Activated CD4-positive, alpha-beta memory T cell treated with anti-CD3 and anti-CD28 coated beads, Interleukin-2, amount 10 ng/mL, durations not matched to agents 7 days and 5 days (primary cell): ENCODE results near the gene TRIP10. TPM values are rescaled to one million over a fixed set of nuclear protein-coding genes. Genes with fewer than 3 reads are reported as not detected.
A peak's percentile ranks its signal among the peaks of the same experiment; 100 is the strongest.
"Not testable (repeated sequence)": the region's sequence is repeated elsewhere in the genome, so short reads cannot be mapped to it uniquely, and the experiment has no call there.

Source experiments
- CTCF ChIA-PET: fragments of 350-600 bp; sonication (Branson Sonifier 250); formaldehyde crosslinking; loops from one replicate; lab custom pipeline; 2021; ENCODE audit warnings: antibody characterized with exemption, inconsistent platforms; lab: Charles Lee
- POLR2A ChIA-PET: fragments of 350-600 bp; sonication (Branson Sonifier 250); formaldehyde crosslinking; loops from one replicate; lab custom pipeline; 2021; ENCODE audit warnings: antibody characterized with exemption; lab: Charles Lee
- DNase-seq: peaks from one replicate; pipeline ENCODE4 v3.0.0-alpha.2; 2020
- H3K27ac Mint-ChIP-seq: one replicate; pipeline ENCODE4 v1.8.0; 2021; ENCODE audit warnings: mild to moderate bottlenecking, mixed read lengths
- H3K27me3 Mint-ChIP-seq: one replicate; pipeline ENCODE4 v1.8.0; 2021; ENCODE audit warnings: mixed read lengths
- H3K36me3 Mint-ChIP-seq: one replicate; pipeline ENCODE4 v1.8.0; 2021; ENCODE audit warnings: low read depth, mixed read lengths
- H3K4me1 Mint-ChIP-seq: one replicate; pipeline ENCODE4 v1.8.0; 2021; ENCODE audit warnings: mixed read lengths
- H3K4me3 Mint-ChIP-seq: one replicate; pipeline ENCODE4 v1.8.0; 2021; ENCODE audit warnings: mild to moderate bottlenecking, mixed read lengths
- H3K9me3 Mint-ChIP-seq: one replicate; pipeline ENCODE4 v1.8.0; 2021; ENCODE audit warnings: mixed read lengths
- total RNA-seq, 2 experiments: library from RNA; stranded (reverse); gene quantifications; one replicate each; pipeline ENCODE4 v1.2.3, GENCODE V29; 2021

TRIP10 gene
- total RNA-seq, 2 experiments from 2014 or later, result 17.6 to 19.5 TPM

GRCh38 chr19:6754653-6755463 is 15.4 kb downstream of the TRIP10 start:
- no peak overlapping the region for H3K27ac Mint-ChIP-seq
- H3K4me3 Mint-ChIP-seq, result no peak overlapping the region
- ChIA-PET CTCF (interaction anchor here (2.2 kb wide), 1 partner anchor 109 kb away, joined by 8 read pairs; no protein-coding TSS in a partner anchor), POLR2A (no interaction called here)
- no peaks in the 10 kb centered on the region for H3K27me3 Mint-ChIP-seq
- H3K9me3 Mint-ChIP-seq, result no peaks in the 10 kb centered on the region
- peaks cover 20% of the 10 kb centered on the region for H3K4me1 Mint-ChIP-seq
- DNase-seq, result no peak
- H3K36me3 Mint-ChIP-seq, result peaks cover 47% of the 10 kb centered on the region

GRCh38 chr19:6760606-6761005 is 21.1 kb downstream of the TRIP10 start:
- H3K9me3 Mint-ChIP-seq, result no peaks in the 10 kb centered on the region
- no peak overlapping the region for H3K4me3 Mint-ChIP-seq
- H3K27ac Mint-ChIP-seq, result no peak overlapping the region
- DNase-seq, result no peak
- H3K4me1 Mint-ChIP-seq, result peaks cover 17% of the 10 kb centered on the region
- ChIA-PET CTCF (interaction anchor here (1.3 kb wide), 1 partner anchor 24 kb away, joined by 5 read pairs; the partner anchor contains the start of gene GPR108), POLR2A (interaction anchor here (1.3 kb wide), 1 partner anchor 22 kb away, joined by 3 read pairs; no protein-coding TSS in a partner anchor)
- no peaks in the 10 kb centered on the region for H3K27me3 Mint-ChIP-seq
- H3K36me3 Mint-ChIP-seq, result peaks cover 36% of the 10 kb centered on the region

GRCh38 chr19:6761053-6761676 is 21.7 kb downstream of the TRIP10 start:
- Mint-ChIP-seq H3K9me3 (no peaks in the 10 kb centered on the region), H3K27me3 (no peaks in the 10 kb centered on the region), H3K36me3 (peaks cover 36% of the 10 kb centered on the region), H3K4me3 (no peak overlapping the region), H3K4me1 (peaks cover 22% of the 10 kb centered on the region), H3K27ac (no peak overlapping the region)
- ChIA-PET CTCF (interaction anchor here (1.1 to 1.4 kb wide), 3 partner anchors 11 to 245 kb away, joined by 3 to 5 read pairs (median 4); partner anchors contain the start of genes GPR108 and VAV1), POLR2A (interaction anchor here (1.3 kb wide), 1 partner anchor 23 kb away, joined by 3 read pairs; no protein-coding TSS in a partner anchor)
- DNase-seq, result no peak

GRCh38 chr19:6762253-6762797 is 22.8 kb downstream of the TRIP10 start:
- H3K9me3 Mint-ChIP-seq, DNase-seq, H3K27ac Mint-ChIP-seq, H3K27me3 Mint-ChIP-seq, H3K4me3 Mint-ChIP-seq, POLR2A ChIA-PET: not testable (repeated sequence)
- CTCF ChIA-PET, result interaction anchor here (1.1 to 1.4 kb wide), 2 partner anchors 10 to 246 kb away, joined by 3 to 4 read pairs; partner anchors contain the start of gene VAV1
- H3K36me3 Mint-ChIP-seq, result peaks cover 38% of the 10 kb centered on the region
- peaks cover 30% of the 10 kb centered on the region for H3K4me1 Mint-ChIP-seq

GRCh38 chr19:6765738-6766356 is 26.4 kb downstream of the TRIP10 start:
- ChIA-PET CTCF (interaction anchor here (1.3 to 1.9 kb wide), 3 partner anchors 28 to 96 kb away, joined by 3 to 6 read pairs (median 3); partner anchors contain the start of gene GPR108), POLR2A (interaction anchor here (1.3 to 1.4 kb wide), 2 partner anchors 27 to 29 kb away, joined by 4 to 5 read pairs; partner anchors contain the start of gene GPR108)
- no peaks in the 10 kb centered on the region for H3K9me3 Mint-ChIP-seq
- H3K27me3 Mint-ChIP-seq, result no peaks in the 10 kb centered on the region
- peak overlapping the region; percentile 88 for H3K4me3 Mint-ChIP-seq
- no peak for DNase-seq
- H3K27ac Mint-ChIP-seq, result peak overlapping the region; percentile 89
- peaks cover 43% of the 10 kb centered on the region for H3K4me1 Mint-ChIP-seq
- peaks cover 15% of the 10 kb centered on the region for H3K36me3 Mint-ChIP-seq

GRCh38 chr19:6766357-6767080 is 27.0 kb downstream of the TRIP10 start:
- H3K36me3 Mint-ChIP-seq, result peaks cover 8% of the 10 kb centered on the region
- no peaks in the 10 kb centered on the region for H3K27me3 Mint-ChIP-seq
- H3K9me3 Mint-ChIP-seq, result no peaks in the 10 kb centered on the region
- H3K27ac Mint-ChIP-seq, result peak overlapping the region; percentile 89
- ChIA-PET POLR2A (interaction anchor here (0.9 to 3.6 kb wide), 6 partner anchors 9 to 112 kb away, joined by 3 to 35 read pairs (median 4); partner anchors contain the start of gene GPR108), CTCF (interaction anchor here (1.3 to 1.9 kb wide), 3 partner anchors 28 to 96 kb away, joined by 3 to 6 read pairs (median 3); partner anchors contain the start of gene GPR108)
- peaks cover 44% of the 10 kb centered on the region for H3K4me1 Mint-ChIP-seq
- peak overlapping the region; percentile 88 for H3K4me3 Mint-ChIP-seq
- peak; percentile 31 for DNase-seq

- Mint-ChIP-seq H3K27me3 (no peaks in the 10 kb centered on the region), H3K4me1 (peaks cover 49% of the 10 kb centered on the region), H3K4me3 (peak overlapping the region; percentile 88), H3K9me3 (no peaks in the 10 kb centered on the region), H3K36me3 (peaks cover 7% of the 10 kb centered on the region), H3K27ac (peak overlapping the region; percentile 89)
- POLR2A ChIA-PET, result interaction anchor here (0.9 to 3.6 kb wide), 6 partner anchors 8 to 112 kb away, joined by 3 to 35 read pairs (median 4); partner anchors contain the start of gene GPR108
- CTCF ChIA-PET, result interaction anchor here (1.3 to 1.9 kb wide), 3 partner anchors 29 to 95 kb away, joined by 3 to 6 read pairs (median 3); partner anchors contain the start of gene GPR108
- no peak for DNase-seq
Observed at GRCh38 chr19:6767081-6767356, 27.5 kb downstream of the TRIP10 start.

GRCh38 chr19:6767357-6768235 is 28.1 kb downstream of the TRIP10 start, which contains the start of gene SH2D3A:
SH2D3A (minus strand) TSS chr19:6767435; CDS start chr19:6763748, 3,687 bp downstream.
- ChIA-PET POLR2A (interaction anchor here (0.9 to 3.6 kb wide), 9 partner anchors 8 to 302 kb away, joined by 3 to 35 read pairs (median 5); partner anchors contain the start of genes GPR108, TNFSF14 and ZNF557), CTCF (interaction anchor here (0.9 to 2.8 kb wide), 10 partner anchors 14 to 251 kb away, joined by 3 to 18 read pairs (median 6); partner anchors contain the start of gene GPR108)
- no peaks in the 10 kb centered on the region for H3K9me3 Mint-ChIP-seq
- H3K36me3 Mint-ChIP-seq, result peaks cover 7% of the 10 kb centered on the region
- DNase-seq, result peak; percentile 96
- no peaks in the 10 kb centered on the region for H3K27me3 Mint-ChIP-seq
- peak within 1 kb of the TSS; percentile 89 for H3K27ac Mint-ChIP-seq
- peak within 1 kb of the TSS; percentile 88 for H3K4me3 Mint-ChIP-seq
- H3K4me1 Mint-ChIP-seq, result peaks cover 53% of the 10 kb centered on the region

- H3K27me3 Mint-ChIP-seq, result no peaks in the 10 kb centered on the region
Observed at GRCh38 chr19:6768236-6768785, 28.8 kb downstream of the TRIP10 start.

GRCh38 chr19:6769006-6769619 is 29.6 kb downstream of the TRIP10 start:
- Mint-ChIP-seq H3K4me1 (peaks cover 60% of the 10 kb centered on the region), H3K27ac (peak overlapping the region; percentile 89), H3K4me3 (no peak overlapping the region), H3K36me3 (peaks cover 14% of the 10 kb centered on the region), H3K27me3 (no peaks in the 10 kb centered on the region), H3K9me3 (no peaks in the 10 kb centered on the region)
- CTCF ChIA-PET, result interaction anchor here (0.6 to 2.8 kb wide), 9 partner anchors 30 to 611 kb away, joined by 3 to 18 read pairs (median 5); partner anchors contain the start of gene GPR108
- no peak for DNase-seq
- POLR2A ChIA-PET, result interaction anchor here (1.4 to 3.6 kb wide), 6 partner anchors 31 to 300 kb away, joined by 3 to 35 read pairs (median 7); partner anchors contain the start of genes GPR108, TNFSF14 and ZNF557

More at GRCh38 chr19:6768236-6768785, 28.8 kb downstream of the TRIP10 start:
- Mint-ChIP-seq H3K36me3 (peaks cover 9% of the 10 kb centered on the region), H3K9me3 (no peaks in the 10 kb centered on the region), H3K4me3 (peak overlapping the region; percentile 88), H3K4me1 (peaks cover 54% of the 10 kb centered on the region), H3K27ac (peak overlapping the region; percentile 89)
- CTCF ChIA-PET, result interaction anchor here (0.6 to 2.8 kb wide), 8 partner anchors 13 to 610 kb away, joined by 3 to 18 read pairs (median 7); partner anchors contain the start of gene GPR108
- DNase-seq, result peak; percentile 32
- POLR2A ChIA-PET, result interaction anchor here (1.4 to 3.6 kb wide), 6 partner anchors 30 to 301 kb away, joined by 3 to 35 read pairs (median 7); partner anchors contain the start of genes GPR108, TNFSF14 and ZNF557
